ENCODE measurements around the gene DHH.
A peak's percentile ranks its signal among the peaks of the same experiment; 100 is the strongest.
"Not testable (repeated sequence)": the region's sequence is repeated elsewhere in the genome, so short reads cannot be mapped to it uniquely, and the experiment has no call there.

The DHH gene

DNA sequence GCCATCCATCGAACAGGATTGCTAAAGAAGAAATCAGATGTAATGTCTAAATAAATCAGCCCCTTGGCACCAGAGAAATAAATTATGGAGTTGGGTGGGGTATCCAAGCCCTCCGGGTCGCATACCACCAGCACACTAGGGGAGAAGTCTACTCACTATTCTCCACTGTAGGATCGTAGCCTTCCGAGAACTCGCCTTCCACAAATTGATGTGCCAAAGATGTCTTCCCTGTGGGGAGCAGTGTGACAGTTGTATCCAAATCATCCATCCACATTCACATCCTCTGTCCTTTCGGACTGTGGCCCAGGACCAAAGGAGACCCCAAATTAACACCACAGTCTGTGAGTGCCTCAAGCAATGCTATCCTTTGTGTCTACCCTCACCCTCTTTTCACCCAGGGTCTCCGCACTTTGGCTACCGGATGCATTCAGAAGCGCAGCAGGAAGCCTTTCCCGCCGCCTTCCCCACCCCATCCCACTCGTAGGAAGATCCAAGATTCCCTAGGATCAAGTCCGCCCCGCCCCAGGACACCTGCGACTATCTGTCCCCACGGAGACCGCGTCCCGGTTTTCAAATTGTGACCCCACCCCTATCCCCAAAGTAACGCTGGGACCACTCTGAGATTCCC lies 25.6 kb downstream of the DHH start:
- DNase-seq, result no peak

- DNase-seq, result no peak
Measured at GRCh38 chr12:49066120-49066519, 28.5 kb downstream of the DHH start.

GRCh38 chr12:49064767-49065152 lies 29.8 kb downstream of the DHH start:
- DNase-seq, result no peak

- DNase-seq, result not testable (repeated sequence)
Measured at GRCh38 chr12:49061916-49062315, 32.7 kb downstream of the DHH start.

GRCh38 chr12:49061157-49061650 lies 33.4 kb downstream of the DHH start:
- DNase-seq, result no peak

DNA sequence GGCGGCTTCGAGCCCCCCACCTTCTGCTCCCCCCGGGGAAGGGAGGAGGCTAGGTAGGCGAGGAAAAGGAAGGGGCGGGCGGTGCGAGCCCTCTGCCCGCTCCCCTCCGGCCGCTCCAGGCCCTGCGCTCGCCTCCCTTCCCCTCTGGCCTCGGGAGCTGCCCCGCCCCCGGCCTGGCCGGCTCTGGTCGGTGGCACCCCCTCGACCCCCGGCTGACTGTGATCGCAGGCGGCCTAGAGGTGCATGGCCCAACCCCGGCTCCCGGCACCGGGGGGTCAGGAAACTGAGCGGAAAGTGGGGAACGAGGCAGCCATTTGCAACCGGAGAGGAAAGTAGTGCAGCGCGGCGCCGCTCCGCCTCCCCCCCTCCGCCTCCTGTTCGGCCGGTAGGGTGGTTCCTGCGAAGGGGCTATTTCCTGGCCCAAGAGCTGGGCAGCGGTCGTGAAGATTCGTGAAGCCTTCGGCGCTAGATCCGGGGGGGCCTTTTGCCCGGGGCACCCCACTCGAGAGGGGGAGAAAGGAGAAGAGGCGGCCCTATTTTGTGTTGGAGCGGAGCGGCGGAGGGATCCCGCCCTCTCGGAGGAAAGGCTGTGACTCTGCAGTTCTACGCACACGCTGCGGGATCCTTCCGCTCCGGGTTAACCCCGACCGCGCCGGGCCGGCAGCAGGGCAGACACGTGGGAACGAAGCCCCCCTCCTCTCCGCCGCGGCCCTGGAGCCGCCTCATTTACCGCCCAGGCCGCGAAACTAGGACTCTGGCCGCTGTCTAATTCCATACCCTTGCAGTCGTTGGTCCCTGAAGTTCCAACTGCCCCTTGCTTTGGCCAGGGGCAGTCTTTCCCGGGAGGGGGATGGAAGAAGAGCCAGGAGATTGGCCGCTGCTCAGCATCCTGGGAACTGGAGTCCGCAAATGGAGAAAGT lies 34.1 kb downstream of the DHH start, which contains the start of gene KMT2D:
Gene KMT2D, minus strand, starts transcription at position 558 of the 920 bp plus-strand sequence. CDS start 5,470 bp downstream, outside the sequence.
- peak; percentile 93 for DNase-seq

GRCh38 chr12:49059299-49060171 lies 35.1 kb downstream of the DHH start:
- peak; percentile 34 for DNase-seq

DNA sequence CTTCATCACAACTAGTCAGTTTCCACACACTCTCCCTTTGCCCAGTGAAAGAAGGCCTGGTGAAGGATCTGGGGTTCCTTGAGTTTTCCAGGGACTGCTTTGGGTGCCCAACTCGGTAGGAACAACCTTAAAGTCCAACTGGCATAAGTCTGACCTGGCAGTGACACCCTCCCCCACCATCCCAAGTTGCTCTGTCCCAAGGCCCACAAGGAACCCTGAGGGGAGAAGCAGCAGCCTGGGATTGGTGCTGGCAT lies 35.6 kb downstream of the DHH start:
- no peak for DNase-seq

DNA sequence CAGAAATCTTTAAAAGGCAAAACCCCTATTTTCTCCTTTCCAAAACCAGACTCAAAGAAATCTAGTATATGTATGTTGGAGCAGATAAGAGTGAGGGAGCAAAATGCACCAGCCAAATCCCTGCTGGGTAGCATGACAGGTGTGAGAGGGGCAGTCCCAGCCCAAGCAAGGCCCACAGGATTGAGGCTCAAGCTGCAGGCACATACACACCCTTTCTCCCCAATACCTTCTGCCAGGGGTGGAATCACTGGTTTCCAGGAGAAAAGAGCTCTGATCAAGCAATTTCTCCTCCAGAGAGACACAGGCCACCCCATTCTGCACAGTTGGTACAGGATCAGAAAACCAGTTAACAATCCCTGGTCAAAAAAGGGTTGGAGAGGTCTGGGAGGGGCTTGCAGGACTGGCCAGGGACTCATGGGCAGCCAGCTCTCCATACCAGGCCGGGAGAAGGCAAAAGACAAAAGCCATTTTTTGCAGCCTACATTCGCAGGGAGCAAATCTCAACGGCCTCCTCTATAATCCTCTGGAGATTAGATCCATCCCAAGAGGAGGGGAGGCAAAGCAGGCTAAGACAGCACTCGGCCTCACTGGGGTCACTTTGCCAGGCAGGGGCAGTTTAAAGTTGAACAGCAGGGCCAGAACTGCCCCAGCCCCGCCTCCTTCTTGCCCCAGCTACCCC lies 36.1 kb downstream of the DHH start:
- no peak for DNase-seq

GRCh38 chr12:49057888-49058287 lies 36.7 kb downstream of the DHH start:
- no peak for DNase-seq

- peak; percentile 85 for DNase-seq
Measured at GRCh38 chr12:49055978-49056754, 38.4 kb downstream of the DHH start.

GRCh38 chr12:49055092-49055491 lies 39.5 kb downstream of the DHH start:
- DNase-seq, result no peak

DNA sequence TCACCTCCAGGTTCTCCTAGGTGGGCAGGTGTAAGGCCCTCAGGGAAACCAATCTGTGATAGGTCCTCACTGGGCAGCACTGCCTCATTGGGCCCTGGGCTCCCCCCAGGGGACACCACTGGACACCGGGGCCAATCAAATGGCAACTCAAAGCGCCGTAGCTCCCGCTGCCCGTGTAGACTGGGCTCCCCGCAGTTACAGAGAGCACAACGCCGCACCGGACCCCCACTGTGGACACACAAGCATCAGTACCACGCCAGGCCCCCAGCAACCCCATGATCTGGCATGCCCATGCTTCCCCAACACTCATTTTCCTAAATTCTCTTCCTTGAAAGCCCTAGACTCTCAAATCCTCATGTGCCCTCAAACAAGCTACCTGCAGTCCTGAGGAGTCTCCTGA lies 40.1 kb downstream of the DHH start:
- DNase-seq, result no peak

DNA sequence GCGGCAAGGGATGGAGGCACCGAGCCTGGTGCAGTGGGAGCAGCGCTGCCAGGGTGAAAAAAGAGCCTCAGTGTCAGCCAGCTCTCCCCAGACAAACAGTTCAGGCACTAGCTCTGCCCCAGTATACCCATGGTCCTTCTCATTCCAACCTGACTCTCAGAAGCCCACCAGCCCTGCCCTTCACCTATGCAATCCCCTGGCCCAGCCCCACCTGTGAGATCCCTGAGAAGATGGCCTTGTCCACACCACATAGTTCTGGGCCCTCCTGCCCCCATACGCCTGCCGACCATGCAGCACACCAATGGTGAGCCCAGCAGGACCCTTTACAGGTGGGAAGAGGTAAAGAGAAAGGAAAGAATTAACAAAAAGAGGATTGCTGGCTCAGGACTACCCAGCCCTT lies 40.5 kb downstream of the DHH start:
- DNase-seq, result no peak

DNA sequence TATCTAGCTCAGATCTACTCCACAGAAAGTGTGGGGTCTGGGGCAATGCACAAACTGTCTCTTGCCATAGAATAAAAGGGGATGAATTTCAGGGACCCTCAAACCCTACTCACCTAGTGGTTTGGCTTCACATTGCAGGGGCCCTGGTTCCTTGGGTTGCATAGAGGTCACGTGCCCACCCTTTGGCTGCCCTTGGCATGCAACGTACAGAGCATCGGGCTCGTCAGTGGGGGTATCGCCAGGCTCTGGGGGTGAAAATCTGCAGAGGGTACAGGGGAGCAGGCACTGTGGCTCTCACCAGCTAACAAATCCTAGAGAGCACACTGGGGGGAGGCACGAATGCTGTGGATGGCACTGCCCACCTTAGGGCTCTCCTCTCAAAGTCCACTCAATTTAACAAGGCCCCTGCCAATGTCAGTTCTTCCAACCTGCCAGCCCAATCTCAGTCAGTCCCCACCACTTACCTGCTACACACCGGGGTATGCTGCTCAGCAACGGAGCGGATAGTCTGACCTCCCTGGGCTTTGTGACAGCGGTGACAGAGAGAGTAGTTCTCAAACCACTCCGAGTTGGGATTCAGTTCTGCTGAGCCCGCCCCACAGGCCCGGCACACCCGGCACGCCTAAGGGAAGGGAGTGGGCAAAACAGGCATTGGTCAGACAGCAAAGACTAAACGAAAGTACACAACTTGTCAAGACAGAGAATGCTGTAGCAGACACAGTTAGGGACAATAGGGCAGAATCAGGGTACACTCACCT lies 42.0 kb downstream of the DHH start:
- no peak for DNase-seq

- DNase-seq, result no peak
Measured at GRCh38 chr12:49051777-49052438, 42.7 kb downstream of the DHH start.

- no peak for DNase-seq
Measured at GRCh38 chr12:49051373-49051764, 43.2 kb downstream of the DHH start.

GRCh38 chr12:49050507-49051372 lies 43.9 kb downstream of the DHH start:
- DNase-seq, result no peak

- DNase-seq, result no peak
Measured at GRCh38 chr12:49049566-49050224, 44.9 kb downstream of the DHH start.
